Superior temporal gyrus (tissue), 1 donor: ENCODE measurements around the gene MARCHF2.
"Not testable (repeated sequence)": the region's sequence is repeated elsewhere in the genome, so short reads cannot be mapped to it uniquely, and the experiment has no call there.

ENCODE experiments used
- DNase-seq: peaks from one replicate; pipeline ENCODE4 v3.0.0-alpha.2; 2016; ENCODE audit errors: extremely low spot score

The MARCHF2 gene

GRCh38 chr19:8412783-8413628 lies at the start of gene MARCHF2:
TSS of gene MARCHF2 (plus strand) at chr19:8413305. CDS start at chr19:8421841, 8,536 bp downstream.
- DNase-seq: peak; percentile 97

- peak; percentile 22 for DNase-seq
These were observed 49.0 kb upstream of the MARCHF2 start, which contains the start of gene ANGPTL4 for GRCh38 chr19:8363803-8364771. TSS of gene ANGPTL4 (plus strand) at chr19:8364155. CDS start at chr19:8364322, 167 bp downstream.

GRCh38 chr19:8366121-8366581 lies 47.0 kb upstream of the MARCHF2 start:
- no peak for DNase-seq

- peak; percentile 10 for DNase-seq
These were observed 46.2 kb upstream of the MARCHF2 start for GRCh38 chr19:8366961-8367326.

- DNase-seq: peak; percentile 69
These were observed 45.6 kb upstream of the MARCHF2 start for GRCh38 chr19:8367327-8368001.

GRCh38 chr19:8370176-8371010 lies 42.7 kb upstream of the MARCHF2 start:
- DNase-seq: no peak

GRCh38 chr19:8371011-8371804 lies 41.9 kb upstream of the MARCHF2 start:
- DNase-seq: no peak

GRCh38 chr19:8373867-8374813 lies 39.0 kb upstream of the MARCHF2 start:
- DNase-seq: no peak

GRCh38 chr19:8375766-8376165 lies 37.3 kb upstream of the MARCHF2 start:
- DNase-seq: not testable (repeated sequence)

GRCh38 chr19:8376373-8376974 lies 36.6 kb upstream of the MARCHF2 start:
- DNase-seq: not testable (repeated sequence)

- DNase-seq: no peak
These were observed 35.5 kb upstream of the MARCHF2 start for GRCh38 chr19:8377598-8377997.

GRCh38 chr19:8379156-8379891 lies 33.8 kb upstream of the MARCHF2 start:
- DNase-seq: not testable (repeated sequence)

- not testable (repeated sequence) for DNase-seq
These were observed 28.5 kb upstream of the MARCHF2 start for GRCh38 chr19:8384569-8384968.

GRCh38 chr19:8385103-8385502 lies 28.0 kb upstream of the MARCHF2 start:
- not testable (repeated sequence) for DNase-seq

GRCh38 chr19:8385566-8385965 lies 27.5 kb upstream of the MARCHF2 start:
- not testable (repeated sequence) for DNase-seq

- not testable (repeated sequence) for DNase-seq
These were observed 26.7 kb upstream of the MARCHF2 start for GRCh38 chr19:8386419-8386818.

GRCh38 chr19:8386990-8387389 lies 26.1 kb upstream of the MARCHF2 start:
- no peak for DNase-seq
